HG03439 (cell line): Measurements from ENCODE around the gene NXPE3.

Experiments
- ATAC-seq: cut with Tn5 transposase; IDR thresholded peaks from one replicate; pipeline ENCODE4 v1.9.1; 2021; ENCODE audit warnings: mild to moderate bottlenecking, moderate library complexity; ENCODE audit not compliant: unreplicated experiment

Gene NXPE3

DNA sequence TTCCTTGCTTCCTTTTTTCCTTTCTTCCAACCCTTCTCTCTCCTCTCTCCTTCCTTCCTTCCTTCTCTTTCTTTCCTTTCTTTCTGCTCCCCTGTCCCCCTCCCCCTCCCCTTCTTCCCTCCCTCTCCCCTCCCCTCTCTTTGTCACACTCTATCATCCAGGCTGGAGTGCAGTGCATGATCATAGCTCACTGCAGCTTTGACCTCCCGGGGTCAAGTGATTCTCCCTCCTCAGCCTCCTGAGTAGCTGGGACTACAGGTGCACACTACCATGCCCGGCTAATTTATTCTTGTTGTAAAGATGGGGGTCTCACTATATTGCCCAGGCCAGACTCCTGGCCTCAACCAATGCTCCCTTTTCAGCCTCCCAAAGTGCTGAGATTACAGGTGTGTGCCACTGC is 89.0 kb downstream of the NXPE3 start:
- ATAC-seq, result no peak

DNA sequence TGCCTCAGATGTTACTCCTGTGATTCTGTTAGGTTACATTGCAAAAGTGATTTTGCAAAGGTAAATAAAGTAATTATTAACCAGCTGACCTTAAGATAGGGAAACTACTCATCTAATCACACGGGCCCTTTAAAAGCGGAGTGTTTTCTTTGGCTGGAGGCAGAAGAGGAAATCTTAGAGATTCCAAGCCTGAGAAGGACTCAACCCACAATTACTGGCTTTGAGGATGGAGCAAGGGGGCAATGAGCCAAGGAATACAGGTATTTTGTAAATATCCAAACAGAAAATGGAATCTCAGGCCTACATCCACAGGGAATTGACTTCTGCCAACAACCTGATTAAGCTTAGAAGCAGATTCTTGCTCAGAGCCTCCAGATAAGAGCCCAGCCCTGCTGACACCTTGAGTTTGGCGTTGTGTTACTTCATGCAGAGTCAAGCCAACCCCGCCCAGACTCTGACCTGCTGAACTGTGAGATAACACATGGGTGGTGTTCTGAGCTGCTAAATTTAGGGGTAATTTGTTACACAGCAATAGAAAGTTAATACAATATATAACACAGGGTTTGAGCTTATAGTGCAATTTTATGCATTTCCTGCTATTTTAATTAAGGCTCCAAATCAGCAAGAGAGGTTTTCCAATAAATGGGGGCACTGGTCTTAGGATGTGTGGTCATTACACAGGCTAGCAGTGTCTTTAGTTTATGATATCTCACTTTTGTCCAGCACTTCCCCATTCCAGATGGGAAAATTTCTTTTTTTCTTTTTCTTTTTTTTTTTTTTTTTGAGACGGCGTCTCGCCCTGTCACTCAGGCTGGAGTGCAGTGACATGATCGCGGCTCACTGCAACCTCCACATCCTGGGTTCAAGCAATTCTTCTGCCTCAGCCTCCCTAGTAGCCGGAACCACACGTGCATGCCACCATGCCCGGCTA is 89.8 kb downstream of the NXPE3 start:
- no peak for ATAC-seq

DNA sequence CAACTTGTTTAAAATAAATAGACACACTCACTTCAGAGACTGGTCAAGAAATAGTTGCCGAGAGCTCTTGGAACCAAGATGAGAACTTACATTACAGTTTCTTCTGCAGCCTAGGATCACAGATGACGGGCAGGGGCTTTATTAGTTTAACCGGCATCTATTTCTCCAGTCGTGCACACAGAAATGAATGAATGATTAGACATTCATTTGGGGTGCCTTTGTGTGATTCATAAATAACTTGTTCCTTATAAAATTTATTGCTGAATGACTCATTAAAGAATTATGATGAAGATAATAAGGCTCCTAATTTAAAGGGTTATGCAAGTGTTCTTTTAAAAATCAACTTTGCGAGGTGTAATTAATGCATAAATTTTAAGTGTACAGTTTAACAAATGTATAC is 91.1 kb downstream of the NXPE3 start:
- ATAC-seq, result no peak

- no peak for ATAC-seq
Observed at GRCh38 chr3:101873619-101874018, 94.6 kb downstream of the NXPE3 start.

DNA sequence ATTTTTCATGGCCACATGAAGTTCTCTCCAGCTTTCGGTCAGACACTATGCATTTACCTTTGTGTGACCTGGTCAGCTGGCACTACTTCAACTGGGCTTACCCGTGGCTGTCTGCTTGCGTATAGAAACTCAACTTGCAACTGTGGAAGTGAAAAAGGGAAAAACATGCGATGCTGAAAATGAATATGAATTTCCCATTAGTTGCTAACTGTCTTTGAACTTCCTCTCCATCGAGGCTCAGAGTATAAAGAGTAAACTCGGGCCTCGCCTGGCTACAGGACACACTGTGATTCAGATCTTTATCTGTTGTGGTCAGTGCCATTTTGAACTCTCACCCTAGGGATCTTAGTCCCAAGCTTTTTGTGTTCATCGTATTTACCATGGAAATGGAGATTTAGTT is 97.1 kb downstream of the NXPE3 start:
- no peak for ATAC-seq
